ENCODE measurements around the gene PRKCH.

PRKCH gene

DNA sequence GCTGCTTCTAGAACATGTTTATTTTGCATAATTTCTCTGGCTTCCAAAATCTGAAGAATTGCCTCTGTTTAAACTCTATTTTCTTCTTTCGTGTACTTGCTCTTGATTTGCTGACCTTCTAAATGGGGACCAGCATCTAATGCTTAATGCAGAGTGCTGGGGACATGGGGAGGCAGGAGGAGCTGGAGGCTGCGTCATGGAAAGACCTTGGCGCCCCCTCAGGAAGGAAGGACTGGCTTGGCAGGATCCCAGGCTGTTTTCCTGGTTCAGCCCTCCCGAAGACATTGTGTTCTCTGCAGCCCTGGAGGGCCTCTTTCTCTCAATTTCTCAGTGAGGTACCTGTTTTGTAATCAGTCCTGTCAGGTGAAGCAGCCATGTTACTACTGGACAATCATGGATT, 5.5 kb downstream of the PRKCH start:
- peaks cover 44% of the 10 kb centered on the region for H3K36me3 ChIP-seq (ENCODE audit: insufficient read depth, low read length)
- peak overlapping the region in 1 of 2 experiments; percentile 37; a peak in 1 of 4 replicates for H3K4me3 ChIP-seq (ENCODE audit: low read depth in 1 of 2, low read length in 2 of 2)
- H4K20me1 ChIP-seq (ENCODE audit: insufficient read depth, low read length): peaks cover 8% of the 10 kb centered on the region; the same call in 1 of the 2 replicates
- no peak for TF ChIP-seq EZH2 (IDR thresholded peaks at IDR 0.05; ENCODE audit: borderline replicate concordance, low read depth, low read length, severe bottlenecking)
- TF ChIP-seq, protein P1, sequence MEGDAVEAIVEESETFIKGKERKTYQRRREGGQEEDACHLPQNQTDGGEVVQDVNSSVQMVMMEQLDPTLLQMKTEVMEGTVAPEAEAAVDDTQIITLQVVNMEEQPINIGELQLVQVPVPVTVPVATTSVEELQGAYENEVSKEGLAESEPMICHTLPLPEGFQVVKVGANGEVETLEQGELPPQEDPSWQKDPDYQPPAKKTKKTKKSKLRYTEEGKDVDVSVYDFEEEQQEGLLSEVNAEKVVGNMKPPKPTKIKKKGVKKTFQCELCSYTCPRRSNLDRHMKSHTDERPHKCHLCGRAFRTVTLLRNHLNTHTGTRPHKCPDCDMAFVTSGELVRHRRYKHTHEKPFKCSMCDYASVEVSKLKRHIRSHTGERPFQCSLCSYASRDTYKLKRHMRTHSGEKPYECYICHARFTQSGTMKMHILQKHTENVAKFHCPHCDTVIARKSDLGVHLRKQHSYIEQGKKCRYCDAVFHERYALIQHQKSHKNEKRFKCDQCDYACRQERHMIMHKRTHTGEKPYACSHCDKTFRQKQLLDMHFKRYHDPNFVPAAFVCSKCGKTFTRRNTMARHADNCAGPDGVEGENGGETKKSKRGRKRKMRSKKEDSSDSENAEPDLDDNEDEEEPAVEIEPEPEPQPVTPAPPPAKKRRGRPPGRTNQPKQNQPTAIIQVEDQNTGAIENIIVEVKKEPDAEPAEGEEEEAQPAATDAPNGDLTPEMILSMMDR (IDR thresholded peaks at IDR 0.05; ENCODE audit: borderline replicate concordance, extremely low read depth, low read length, poor library complexity, severe bottlenecking): no peak
- peak overlapping the region; percentile 22; the same call in 1 of the 2 replicates for H3K9ac ChIP-seq (ENCODE audit: low read depth, low read length)
- ATAC-seq (ENCODE audit: insufficient read depth, low read depth) (no peak), DNase-seq (no peak)
- H3K79me2 ChIP-seq (ENCODE audit: insufficient read depth, low read length): peaks cover 98% of the 10 kb centered on the region
- no peaks in the 10 kb centered on the region for H3K27me3 ChIP-seq (ENCODE audit: insufficient read depth, low read length, poor library complexity)
- peak overlapping the region; percentile 51 for H3K4me2 ChIP-seq (ENCODE audit: insufficient read depth, low read length)
- no peaks in the 10 kb centered on the region for H3K9me3 ChIP-seq (ENCODE audit: insufficient read depth, low read length, severe bottlenecking)
- H2AFZ ChIP-seq (ENCODE audit: low read depth, low read length): no peak overlapping the region
- H3K27ac ChIP-seq (ENCODE audit: low read length): peak overlapping the region; percentile 10
- peaks cover 75% of the 10 kb centered on the region for H3K4me1 ChIP-seq (ENCODE audit: insufficient read depth, low read length)

DNA sequence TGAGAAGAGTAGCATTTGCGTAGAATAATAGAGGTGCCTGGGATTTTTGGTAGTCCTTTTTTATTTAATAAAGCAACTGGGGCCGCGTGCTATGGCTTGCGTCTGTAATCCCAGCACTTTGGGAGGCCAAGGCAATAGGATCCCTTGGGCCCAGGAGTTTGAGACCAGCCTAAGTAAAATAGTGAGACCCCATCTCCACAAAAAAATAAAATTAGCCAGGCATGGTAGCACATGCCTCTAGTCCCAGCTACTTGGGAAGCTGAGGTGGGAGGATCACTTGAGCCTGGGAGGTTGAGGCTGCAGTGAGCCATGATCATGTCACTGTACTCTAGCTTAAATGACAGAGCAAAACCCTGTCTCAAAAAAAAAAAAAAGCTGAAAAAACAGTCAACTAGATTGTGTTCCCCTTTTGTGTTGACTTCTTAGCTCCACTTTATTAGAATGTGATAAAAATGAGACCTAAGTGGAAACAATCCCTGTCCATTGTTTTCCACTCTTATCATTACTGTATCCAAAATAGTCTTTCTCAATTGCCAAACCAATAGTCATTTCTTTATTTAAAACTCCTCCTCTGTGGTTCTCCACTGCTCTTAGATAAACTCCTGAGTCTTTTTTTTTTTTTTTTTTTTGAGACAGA, 7.4 kb downstream of the PRKCH start:
- H3K4me3 ChIP-seq (ENCODE audit: low read depth in 1 of 2, low read length in 2 of 2): no peak overlapping the region
- H3K36me3 ChIP-seq (ENCODE audit: insufficient read depth, low read length): peaks cover 41% of the 10 kb centered on the region
- TF ChIP-seq EZH2 (IDR thresholded peaks at IDR 0.05; ENCODE audit: borderline replicate concordance, low read depth, low read length, severe bottlenecking): no peak
- TF ChIP-seq, protein P1 (IDR thresholded peaks at IDR 0.05; ENCODE audit: borderline replicate concordance, extremely low read depth, low read length, poor library complexity, severe bottlenecking): no peak
- H3K4me2 ChIP-seq (ENCODE audit: insufficient read depth, low read length): peak overlapping the region; percentile 48; the same call in 1 of the 2 replicates
- no peaks in the 10 kb centered on the region for H3K9me3 ChIP-seq (ENCODE audit: insufficient read depth, low read length, severe bottlenecking)
- DNase-seq (no peak), ATAC-seq (ENCODE audit: insufficient read depth, low read depth) (no peak)
- H3K27me3 ChIP-seq (ENCODE audit: insufficient read depth, low read length, poor library complexity): no peaks in the 10 kb centered on the region
- no peak overlapping the region for H3K9ac ChIP-seq (ENCODE audit: low read depth, low read length)
- peaks cover 98% of the 10 kb centered on the region for H3K79me2 ChIP-seq (ENCODE audit: insufficient read depth, low read length)
- H2AFZ ChIP-seq (ENCODE audit: low read depth, low read length): no peak overlapping the region
- H3K4me1 ChIP-seq (ENCODE audit: insufficient read depth, low read length): peaks cover 90% of the 10 kb centered on the region
- H4K20me1 ChIP-seq (ENCODE audit: insufficient read depth, low read length): peaks cover 10% of the 10 kb centered on the region; the same call in 1 of the 2 replicates
- peak overlapping the region; percentile 51; the same call in 1 of the 2 replicates for H3K27ac ChIP-seq (ENCODE audit: low read length)

DNA sequence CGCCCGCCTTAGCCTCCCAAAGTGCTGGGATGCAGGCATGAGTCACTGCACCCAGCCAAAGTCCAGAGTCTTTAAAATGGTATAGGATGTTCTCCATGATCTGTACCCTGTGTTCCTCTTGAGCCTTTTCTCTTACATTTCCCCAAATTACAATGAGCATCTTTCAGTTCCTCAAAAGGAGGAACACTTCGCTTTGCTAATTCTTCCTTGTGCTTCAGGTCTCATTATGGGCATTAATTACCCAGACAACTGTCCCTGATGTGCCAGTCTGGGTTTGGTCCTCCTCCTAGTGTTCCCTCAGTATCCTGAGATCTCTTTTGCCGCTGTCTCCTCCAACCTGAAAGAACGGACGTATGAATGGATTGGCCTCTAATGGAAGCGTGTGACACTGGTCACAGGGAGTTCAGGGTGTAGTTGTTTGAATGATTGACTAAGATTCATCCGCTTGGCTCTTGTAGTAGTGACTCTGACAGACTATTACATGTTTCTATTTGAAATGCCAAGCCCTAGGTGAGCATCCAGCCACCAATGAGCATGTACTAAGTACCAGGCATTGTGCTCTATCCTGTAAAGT, 8.2 kb downstream of the PRKCH start:
- Histone ChIP-seq H3K27ac (ENCODE audit: low read length) (peak overlapping the region; percentile 45), H3K4me2 (ENCODE audit: insufficient read depth, low read length) (peak overlapping the region; percentile 45; the same call in 1 of the 2 replicates), H2AFZ (ENCODE audit: low read depth, low read length) (no peak overlapping the region), H3K4me1 (ENCODE audit: insufficient read depth, low read length) (peaks cover 90% of the 10 kb centered on the region), H3K27me3 (ENCODE audit: insufficient read depth, low read length, poor library complexity) (no peaks in the 10 kb centered on the region), H4K20me1 (ENCODE audit: insufficient read depth, low read length) (peaks cover 15% of the 10 kb centered on the region; the same call in 1 of the 2 replicates), H3K79me2 (ENCODE audit: insufficient read depth, low read length) (peaks cover 98% of the 10 kb centered on the region), H3K4me3 (ENCODE audit: low read depth in 1 of 2, low read length in 2 of 2) (0 out of 4 replicates have a peak overlapping the region, but pooled peaks of 1 of the 2 experiments have one; percentile 16), H3K9me3 (ENCODE audit: insufficient read depth, low read length, severe bottlenecking) (no peaks in the 10 kb centered on the region), H3K36me3 (ENCODE audit: insufficient read depth, low read length) (peaks cover 44% of the 10 kb centered on the region), H3K9ac (ENCODE audit: low read depth, low read length) (no peak overlapping the region)
- ATAC-seq (ENCODE audit: insufficient read depth, low read depth) (no peak), DNase-seq (no peak)
- TF ChIP-seq, protein P1 (IDR thresholded peaks at IDR 0.05; ENCODE audit: borderline replicate concordance, extremely low read depth, low read length, poor library complexity, severe bottlenecking): no peak
- TF ChIP-seq EZH2 (IDR thresholded peaks at IDR 0.05; ENCODE audit: borderline replicate concordance, low read depth, low read length, severe bottlenecking): no peak
